Erythroblast (primary cell): ENCODE measurements around the gene INPP4A.

Source experiments
- GATA1 ChIP-seq: IDR thresholded peaks from 2 replicates; pipeline ENCODE4 v1.6.1; 2011; ENCODE audit warnings: low read depth, mild to moderate bottlenecking, control low read depth, low read length, moderate library complexity
- POLR2A ChIP-seq: IDR thresholded peaks from 2 replicates; pipeline ENCODE4 v1.6.1; 2011; ENCODE audit warnings: mild to moderate bottlenecking, low read length

- TF ChIP-seq POLR2A (no peak), GATA1 (no peak)
Observed at GRCh38 chr2:98546186-98546585, 101.5 kb downstream of the INPP4A start.
